Activated naive CD8-positive, alpha-beta T cell treated with anti-CD3 and anti-CD28 coated beads for 36 hours (primary cell): Measurements from ENCODE around the gene CLEC17A. TPM values are rescaled to one million over a fixed set of nuclear protein-coding genes. Genes with fewer than 3 reads are reported as not detected.
"Not testable (repeated sequence)": the region's sequence is repeated elsewhere in the genome, so short reads cannot be mapped to it uniquely, and the experiment has no call there.

Source experiments
- DNase-seq: peaks from one replicate; pipeline ENCODE4 v3.0.0; 2021
- H3K27ac Mint-ChIP-seq: one replicate; pipeline ENCODE4 v1.8.0; 2022; ENCODE audit warnings: mild to moderate bottlenecking, moderate library complexity, mixed read lengths
- H3K27me3 Mint-ChIP-seq: one replicate; pipeline ENCODE4 v1.8.0; 2022; ENCODE audit warnings: mild to moderate bottlenecking, mixed read lengths
- H3K36me3 Mint-ChIP-seq: one replicate; pipeline ENCODE4 v1.8.0; 2021; ENCODE audit warnings: mild to moderate bottlenecking, mixed read lengths
- H3K4me1 Mint-ChIP-seq: one replicate; pipeline ENCODE4 v1.8.0; 2021; ENCODE audit warnings: mixed read lengths
- H3K4me3 Mint-ChIP-seq: one replicate; pipeline ENCODE4 v1.8.0; 2022; ENCODE audit warnings: mild to moderate bottlenecking, moderate library complexity, mixed read lengths
- H3K9me3 Mint-ChIP-seq: one replicate; pipeline ENCODE4 v1.8.0; 2022; ENCODE audit warnings: mixed read lengths
- total RNA-seq, 2 experiments: library from RNA; stranded (reverse); gene quantifications; one replicate each; pipeline ENCODE4 v1.2.3, GENCODE V29; 2021

Gene CLEC17A
- total RNA-seq, 2 experiments from 2014 or later = 0.64 to 0.84 TPM

- peaks cover 5% of the 10 kb centered on the region for H3K27me3 Mint-ChIP-seq
- no peak overlapping the region for H3K27ac Mint-ChIP-seq
- no peak overlapping the region for H3K4me3 Mint-ChIP-seq
- peaks cover 4% of the 10 kb centered on the region for H3K36me3 Mint-ChIP-seq
- H3K4me1 Mint-ChIP-seq = no peaks in the 10 kb centered on the region
- H3K9me3 Mint-ChIP-seq = peaks cover 6% of the 10 kb centered on the region
- DNase-seq = no peak
Observed at GRCh38 chr19:14595558-14595957, 12.7 kb downstream of the CLEC17A start.

- H3K27ac Mint-ChIP-seq = no peak overlapping the region
- H3K9me3 Mint-ChIP-seq = peaks cover 10% of the 10 kb centered on the region
- DNase-seq = no peak
- H3K4me3 Mint-ChIP-seq = no peak overlapping the region
- H3K27me3 Mint-ChIP-seq = no peaks in the 10 kb centered on the region
- H3K4me1 Mint-ChIP-seq = peaks cover 7% of the 10 kb centered on the region
- peaks cover 4% of the 10 kb centered on the region for H3K36me3 Mint-ChIP-seq
Observed at GRCh38 chr19:14599548-14600147, 16.8 kb downstream of the CLEC17A start.

GRCh38 chr19:14603990-14604387 lies 21.1 kb downstream of the CLEC17A start:
- H3K4me3 Mint-ChIP-seq = no peak overlapping the region
- peak overlapping the region; percentile 60 for H3K27ac Mint-ChIP-seq
- H3K4me1 Mint-ChIP-seq = peaks cover 7% of the 10 kb centered on the region
- H3K36me3 Mint-ChIP-seq = no peaks in the 10 kb centered on the region
- DNase-seq = no peak
- no peaks in the 10 kb centered on the region for H3K27me3 Mint-ChIP-seq
- H3K9me3 Mint-ChIP-seq = peaks cover 4% of the 10 kb centered on the region

GRCh38 chr19:14606627-14607026 lies 23.7 kb downstream of the CLEC17A start:
- peaks cover 7% of the 10 kb centered on the region for H3K4me1 Mint-ChIP-seq
- H3K36me3 Mint-ChIP-seq = no peaks in the 10 kb centered on the region
- H3K27ac Mint-ChIP-seq = no peak overlapping the region
- H3K9me3 Mint-ChIP-seq = peaks cover 4% of the 10 kb centered on the region
- no peak for DNase-seq
- no peak overlapping the region for H3K4me3 Mint-ChIP-seq
- no peaks in the 10 kb centered on the region for H3K27me3 Mint-ChIP-seq

- no peak for DNase-seq
- peaks cover 4% of the 10 kb centered on the region for H3K27me3 Mint-ChIP-seq
- no peak overlapping the region for H3K4me3 Mint-ChIP-seq
- no peak overlapping the region for H3K27ac Mint-ChIP-seq
- peaks cover 4% of the 10 kb centered on the region for H3K4me1 Mint-ChIP-seq
- no peaks in the 10 kb centered on the region for H3K9me3 Mint-ChIP-seq
- no peaks in the 10 kb centered on the region for H3K36me3 Mint-ChIP-seq
Observed at GRCh38 chr19:14611051-14611450, 28.2 kb downstream of the CLEC17A start.

GRCh38 chr19:14612242-14612641 lies 29.4 kb downstream of the CLEC17A start:
- H3K27me3 Mint-ChIP-seq, H3K4me3 Mint-ChIP-seq, DNase-seq, H3K27ac Mint-ChIP-seq, H3K9me3 Mint-ChIP-seq, H3K36me3 Mint-ChIP-seq, H3K4me1 Mint-ChIP-seq: not testable (repeated sequence)

GRCh38 chr19:14612657-14613056 lies 29.8 kb downstream of the CLEC17A start:
- no peaks in the 10 kb centered on the region for H3K9me3 Mint-ChIP-seq
- H3K27ac Mint-ChIP-seq = no peak overlapping the region
- no peaks in the 10 kb centered on the region for H3K36me3 Mint-ChIP-seq
- DNase-seq = no peak
- H3K4me3 Mint-ChIP-seq = no peak overlapping the region
- H3K27me3 Mint-ChIP-seq = peaks cover 7% of the 10 kb centered on the region
- peaks cover 4% of the 10 kb centered on the region for H3K4me1 Mint-ChIP-seq

- DNase-seq, H3K4me1 Mint-ChIP-seq, H3K4me3 Mint-ChIP-seq, H3K36me3 Mint-ChIP-seq, H3K27me3 Mint-ChIP-seq, H3K9me3 Mint-ChIP-seq, H3K27ac Mint-ChIP-seq: not testable (repeated sequence)
Observed at GRCh38 chr19:14613399-14614098, 30.7 kb downstream of the CLEC17A start.

GRCh38 chr19:14614099-14614412 lies 31.2 kb downstream of the CLEC17A start:
- Mint-ChIP-seq H3K27me3 (peaks cover 8% of the 10 kb centered on the region), H3K36me3 (no peaks in the 10 kb centered on the region), H3K9me3 (peaks cover 3% of the 10 kb centered on the region), H3K4me3 (no peak overlapping the region), H3K4me1 (peaks cover 4% of the 10 kb centered on the region), H3K27ac (no peak overlapping the region)
- DNase-seq = no peak

GRCh38 chr19:14615623-14616022 lies 32.7 kb downstream of the CLEC17A start:
- Mint-ChIP-seq H3K9me3 (peaks cover 15% of the 10 kb centered on the region), H3K27ac (no peak overlapping the region), H3K4me3 (no peak overlapping the region), H3K36me3 (no peaks in the 10 kb centered on the region), H3K27me3 (peaks cover 8% of the 10 kb centered on the region), H3K4me1 (peaks cover 4% of the 10 kb centered on the region)
- DNase-seq = no peak

GRCh38 chr19:14616407-14616806 lies 33.5 kb downstream of the CLEC17A start:
- peaks cover 8% of the 10 kb centered on the region for H3K27me3 Mint-ChIP-seq
- no peak overlapping the region for H3K4me3 Mint-ChIP-seq
- DNase-seq = no peak

GRCh38 chr19:14619404-14619803 lies 36.5 kb downstream of the CLEC17A start:
- Mint-ChIP-seq H3K4me3 (no peak overlapping the region), H3K4me1 (no peaks in the 10 kb centered on the region), H3K27me3 (peaks cover 5% of the 10 kb centered on the region), H3K9me3 (peaks cover 15% of the 10 kb centered on the region), H3K36me3 (no peaks in the 10 kb centered on the region), H3K27ac (no peak overlapping the region)
- no peak for DNase-seq

More at GRCh38 chr19:14616407-14616806, 33.5 kb downstream of the CLEC17A start:
- no peaks in the 10 kb centered on the region for H3K36me3 Mint-ChIP-seq
- peaks cover 4% of the 10 kb centered on the region for H3K4me1 Mint-ChIP-seq
- H3K9me3 Mint-ChIP-seq = peaks cover 15% of the 10 kb centered on the region
- no peak overlapping the region for H3K27ac Mint-ChIP-seq

- not testable (repeated sequence) for H3K27me3 Mint-ChIP-seq, H3K4me1 Mint-ChIP-seq, H3K36me3 Mint-ChIP-seq, DNase-seq, H3K9me3 Mint-ChIP-seq, H3K4me3 Mint-ChIP-seq
- H3K27ac Mint-ChIP-seq = peak overlapping the region; percentile 31
Observed at GRCh38 chr19:14624491-14624890, 41.6 kb downstream of the CLEC17A start.

- H3K4me1 Mint-ChIP-seq = no peaks in the 10 kb centered on the region
- no peak overlapping the region for H3K4me3 Mint-ChIP-seq
- H3K36me3 Mint-ChIP-seq = no peaks in the 10 kb centered on the region
- DNase-seq = no peak
- H3K27ac Mint-ChIP-seq = no peak overlapping the region
- H3K27me3 Mint-ChIP-seq = no peaks in the 10 kb centered on the region
- peaks cover 5% of the 10 kb centered on the region for H3K9me3 Mint-ChIP-seq
Observed at GRCh38 chr19:14629557-14629956, 46.7 kb downstream of the CLEC17A start.

GRCh38 chr19:14632286-14632685 lies 49.4 kb downstream of the CLEC17A start:
- Mint-ChIP-seq H3K4me1 (no peaks in the 10 kb centered on the region), H3K27me3 (no peaks in the 10 kb centered on the region), H3K27ac (no peak overlapping the region), H3K4me3 (no peak overlapping the region), H3K9me3 (peaks cover 5% of the 10 kb centered on the region), H3K36me3 (no peaks in the 10 kb centered on the region)
- peak; percentile 8 for DNase-seq
